ENCODE measurements around the gene ZNF524.

The ZNF524 gene

DNA sequence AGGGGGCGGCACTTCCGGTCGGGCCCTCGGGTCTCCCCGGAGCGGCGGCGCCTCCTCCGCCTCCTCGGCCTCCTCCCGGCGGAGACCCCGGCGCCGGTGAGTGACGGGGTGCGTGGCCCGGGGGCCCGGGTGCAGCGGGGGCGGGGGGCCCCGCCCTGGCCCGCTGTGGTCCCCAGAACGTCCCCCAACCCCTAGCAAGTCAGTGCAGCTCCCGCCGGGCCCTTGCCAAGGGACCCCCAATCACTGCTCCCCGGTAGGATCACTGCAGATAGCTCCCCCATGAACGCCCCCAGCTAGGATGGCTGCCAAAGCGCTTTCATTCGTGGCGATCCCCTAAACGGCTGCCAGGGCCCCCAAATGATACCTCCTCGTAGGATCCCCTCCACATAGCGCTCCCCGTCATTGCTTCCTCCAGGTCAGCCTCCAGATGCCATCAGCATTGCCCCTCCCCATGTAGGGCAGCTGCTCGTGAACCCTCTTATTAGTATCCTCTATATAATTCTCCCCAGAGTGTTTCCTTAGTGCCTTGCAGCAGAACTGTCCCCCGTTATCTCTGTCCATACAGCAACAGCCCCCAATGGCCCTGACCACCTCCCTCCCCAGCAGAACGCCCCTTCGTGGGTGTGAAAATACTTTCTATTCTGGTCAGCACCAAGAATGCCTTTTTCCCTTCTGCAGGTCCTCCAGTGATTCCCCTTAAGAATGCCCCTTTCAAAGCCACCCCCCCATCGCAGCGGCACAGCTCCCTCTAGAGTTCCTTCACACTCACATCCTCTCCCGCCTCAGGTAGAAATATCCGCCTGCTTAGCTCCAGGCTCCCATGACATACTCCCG lies 5.8 kb downstream of the ZNF524 start, which contains the start of gene ZNF865:
TSS of gene ZNF865 (plus strand) at position 11 of the 834 bp plus-strand sequence. CDS start 7,972 bp downstream, outside the sequence.
- Histone ChIP-seq H3K9ac (ENCODE audit: low read depth, low read length) (peak within 1 kb of the TSS; percentile 76), H3K4me1 (ENCODE audit: control insufficient read depth, insufficient read depth, low read length) (peaks cover 10% of the 10 kb centered on the region), H3K27me3 (ENCODE audit: control insufficient read depth, insufficient read depth, low read length) (no peaks in the 10 kb centered on the region), H3K4me3 (ENCODE audit: low read depth, low read length) (peak within 1 kb of the TSS; percentile 89), H3K9me3 (ENCODE audit: control insufficient read depth, insufficient read depth, low read length) (no peaks in the 10 kb centered on the region), H3K36me3 (ENCODE audit: control insufficient read depth, insufficient read depth, low read length) (peaks cover 8% of the 10 kb centered on the region)

DNA sequence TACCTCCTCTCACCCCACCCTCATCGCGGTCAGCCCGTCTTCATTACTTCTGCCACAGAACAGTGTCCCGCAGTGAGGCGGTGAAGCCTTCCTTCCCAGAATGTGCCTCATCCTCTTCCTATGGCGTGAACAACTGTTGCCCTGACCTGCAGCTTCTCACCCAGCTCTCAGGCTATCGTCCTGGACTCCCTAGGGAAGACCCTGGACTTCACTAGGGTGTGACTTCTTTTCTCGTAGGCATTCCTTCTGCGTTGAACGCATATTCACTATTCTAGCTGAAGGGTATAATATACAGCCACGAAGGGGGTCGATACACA lies 6.3 kb downstream of the ZNF524 start:
- peaks cover 8% of the 10 kb centered on the region for H3K36me3 ChIP-seq (ENCODE audit: control insufficient read depth, insufficient read depth, low read length)
- no peak overlapping the region for H3K9ac ChIP-seq (ENCODE audit: low read depth, low read length)
- H3K27me3 ChIP-seq (ENCODE audit: control insufficient read depth, insufficient read depth, low read length): no peaks in the 10 kb centered on the region
- peaks cover 6% of the 10 kb centered on the region for H3K4me1 ChIP-seq (ENCODE audit: control insufficient read depth, insufficient read depth, low read length)
- peak overlapping the region; percentile 89 for H3K4me3 ChIP-seq (ENCODE audit: low read depth, low read length)
- H3K9me3 ChIP-seq (ENCODE audit: control insufficient read depth, insufficient read depth, low read length): no peaks in the 10 kb centered on the region

DNA sequence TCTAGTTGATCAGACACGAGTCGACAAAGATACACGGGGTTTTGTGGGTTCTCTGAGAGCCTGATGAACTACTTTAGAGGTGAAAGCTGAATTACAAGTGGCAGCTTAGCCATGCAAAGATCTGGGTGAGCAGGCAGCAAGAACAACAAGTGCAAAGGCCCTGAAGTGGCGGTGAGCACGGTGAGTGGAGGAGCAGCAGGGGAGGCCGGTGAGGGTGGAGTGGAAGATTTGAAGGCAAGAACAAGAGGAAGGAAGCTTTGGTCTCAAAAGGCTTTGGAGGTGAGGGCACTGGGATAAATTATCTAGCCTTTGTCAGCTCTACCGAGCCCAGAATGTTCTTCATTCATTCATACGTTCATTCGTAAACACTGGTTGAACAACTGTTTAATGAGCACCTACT lies 6.7 kb downstream of the ZNF524 start:
- no peaks in the 10 kb centered on the region for H3K27me3 ChIP-seq (ENCODE audit: control insufficient read depth, insufficient read depth, low read length)
- peaks cover 6% of the 10 kb centered on the region for H3K4me1 ChIP-seq (ENCODE audit: control insufficient read depth, insufficient read depth, low read length)
- peak overlapping the region; percentile 12 for H3K9ac ChIP-seq (ENCODE audit: low read depth, low read length)
- H3K4me3 ChIP-seq (ENCODE audit: low read depth, low read length): peak overlapping the region; percentile 89
- peaks cover 8% of the 10 kb centered on the region for H3K36me3 ChIP-seq (ENCODE audit: control insufficient read depth, insufficient read depth, low read length)
- no peaks in the 10 kb centered on the region for H3K9me3 ChIP-seq (ENCODE audit: control insufficient read depth, insufficient read depth, low read length)

DNA sequence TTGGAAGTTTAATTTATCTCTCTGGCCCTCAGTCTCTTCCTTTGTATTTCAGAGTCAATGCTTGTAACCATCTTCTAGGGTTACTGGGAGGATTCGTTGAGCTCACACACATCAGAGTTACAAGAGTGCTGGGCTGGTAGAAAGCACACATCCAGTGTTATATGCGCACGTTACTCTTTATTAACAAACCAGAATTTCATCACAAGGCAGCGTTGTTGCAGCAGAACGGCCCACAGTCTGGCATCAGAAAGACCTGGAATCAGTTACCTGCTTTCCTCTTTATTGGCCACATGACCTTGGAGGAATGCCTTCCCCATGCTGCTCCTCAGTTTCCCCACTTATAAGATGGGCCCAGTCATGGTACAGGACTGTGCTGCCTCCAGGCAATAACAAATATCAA lies 9.2 kb downstream of the ZNF524 start:
- H3K9me3 ChIP-seq (ENCODE audit: control insufficient read depth, insufficient read depth, low read length): no peaks in the 10 kb centered on the region
- peaks cover 8% of the 10 kb centered on the region for H3K36me3 ChIP-seq (ENCODE audit: control insufficient read depth, insufficient read depth, low read length)

DNA sequence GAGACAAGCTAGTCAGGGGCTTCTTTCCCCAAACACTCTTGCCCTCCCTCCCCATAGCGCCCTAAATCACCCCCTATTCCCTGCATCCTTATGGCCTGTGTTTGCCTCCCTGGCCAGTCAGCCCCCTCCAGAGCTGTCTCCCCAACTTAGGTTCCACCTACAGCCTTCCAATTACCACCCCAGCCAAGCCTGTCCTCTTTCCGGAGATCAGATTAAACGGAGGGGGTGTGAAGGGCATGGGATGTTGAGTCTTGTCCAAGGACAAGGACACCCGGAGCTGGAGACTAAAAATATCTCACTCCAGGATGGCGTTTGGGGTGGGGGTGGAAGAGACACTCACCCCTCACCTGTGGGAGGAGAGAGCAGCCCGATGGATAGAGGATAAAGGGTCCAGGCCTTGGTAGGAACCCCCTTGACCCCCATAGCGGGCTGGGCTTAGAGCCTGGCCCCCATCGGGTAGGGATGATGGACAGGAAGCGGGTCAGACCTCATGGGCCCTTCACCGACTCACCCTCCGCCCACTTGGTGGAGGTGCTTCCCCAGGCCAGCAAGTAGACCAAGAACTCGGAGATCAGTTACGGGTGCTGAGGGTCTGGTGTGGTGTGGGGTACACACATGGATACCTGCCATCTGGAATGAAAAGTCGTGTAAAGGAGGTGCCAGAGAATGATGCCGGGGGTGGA lies 11.4 kb downstream of the ZNF524 start:
- no peak overlapping the region for H3K4me3 ChIP-seq (ENCODE audit: low read depth, low read length)
- no peak overlapping the region for H3K9ac ChIP-seq (ENCODE audit: low read depth, low read length)
- peaks cover 23% of the 10 kb centered on the region for H3K36me3 ChIP-seq (ENCODE audit: control insufficient read depth, insufficient read depth, low read length)
- no peaks in the 10 kb centered on the region for H3K9me3 ChIP-seq (ENCODE audit: control insufficient read depth, insufficient read depth, low read length)
- no peaks in the 10 kb centered on the region for H3K27me3 ChIP-seq (ENCODE audit: control insufficient read depth, insufficient read depth, low read length)
- no peaks in the 10 kb centered on the region for H3K4me1 ChIP-seq (ENCODE audit: control insufficient read depth, insufficient read depth, low read length)

More for the DNA sequence above, 9.2 kb downstream of the ZNF524 start:
- H3K27me3 ChIP-seq (ENCODE audit: control insufficient read depth, insufficient read depth, low read length): no peaks in the 10 kb centered on the region
- no peaks in the 10 kb centered on the region for H3K4me1 ChIP-seq (ENCODE audit: control insufficient read depth, insufficient read depth, low read length)
- H3K4me3 ChIP-seq (ENCODE audit: low read depth, low read length): no peak overlapping the region
- H3K9ac ChIP-seq (ENCODE audit: low read depth, low read length): no peak overlapping the region

DNA sequence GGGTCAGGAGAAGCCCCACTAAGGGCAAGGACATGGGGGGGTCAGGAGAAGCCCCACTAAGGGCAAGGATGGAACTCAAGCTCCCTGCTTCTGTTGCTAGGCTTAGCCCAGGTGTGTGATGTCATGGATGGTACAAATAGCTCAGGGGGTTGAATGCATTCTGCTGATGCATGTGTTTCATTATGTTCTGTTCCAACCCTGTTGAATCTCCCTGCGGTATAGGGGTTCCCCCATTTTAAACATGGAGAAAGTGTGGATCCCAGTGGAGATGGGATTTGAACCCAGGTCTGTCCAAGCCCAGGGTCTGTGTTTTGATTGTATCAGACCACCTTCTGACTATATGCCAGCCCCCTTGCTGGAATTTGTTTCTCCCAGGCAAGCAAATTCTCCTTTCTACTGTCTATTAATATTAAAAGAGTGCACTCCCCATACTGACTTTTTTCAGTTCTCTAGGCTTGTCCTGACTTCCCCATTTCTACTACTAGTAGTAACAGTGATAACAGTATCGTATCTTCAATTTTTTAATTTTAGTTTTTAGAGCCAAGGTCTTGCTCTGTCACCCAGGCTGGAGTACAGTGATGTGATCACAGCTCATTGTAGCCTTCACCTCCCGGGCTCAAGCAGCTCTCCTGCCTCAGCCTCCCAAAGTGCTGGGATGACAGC lies 12.0 kb downstream of the ZNF524 start:
- Histone ChIP-seq H3K4me1 (ENCODE audit: control insufficient read depth, insufficient read depth, low read length) (no peaks in the 10 kb centered on the region), H3K4me3 (ENCODE audit: low read depth, low read length) (no peak overlapping the region)

DNA sequence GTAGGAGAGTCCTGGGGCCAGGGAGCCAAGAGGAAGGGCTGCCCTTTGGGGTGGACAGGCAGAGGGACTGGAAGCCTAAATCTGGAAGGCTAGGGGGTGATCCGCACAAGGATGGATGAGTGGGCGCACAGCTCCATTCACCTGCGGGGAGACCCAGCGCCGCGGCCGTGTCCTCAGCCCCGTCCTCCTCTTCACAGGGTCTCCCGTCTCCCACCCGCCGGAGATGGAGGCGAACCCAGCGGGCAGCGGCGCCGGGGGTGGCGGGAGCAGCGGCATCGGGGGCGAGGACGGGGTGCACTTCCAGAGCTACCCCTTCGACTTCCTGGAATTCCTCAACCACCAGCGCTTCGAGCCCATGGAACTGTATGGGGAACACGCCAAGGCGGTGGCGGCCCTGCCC lies 13.3 kb downstream of the ZNF524 start:
- no peak overlapping the region for H3K9ac ChIP-seq (ENCODE audit: low read depth, low read length)
- H3K4me3 ChIP-seq (ENCODE audit: low read depth, low read length): no peak overlapping the region
- H3K36me3 ChIP-seq (ENCODE audit: control insufficient read depth, insufficient read depth, low read length): peaks cover 22% of the 10 kb centered on the region
- H3K27me3 ChIP-seq (ENCODE audit: control insufficient read depth, insufficient read depth, low read length): no peaks in the 10 kb centered on the region
- H3K9me3 ChIP-seq (ENCODE audit: control insufficient read depth, insufficient read depth, low read length): no peaks in the 10 kb centered on the region
- H3K4me1 ChIP-seq (ENCODE audit: control insufficient read depth, insufficient read depth, low read length): no peaks in the 10 kb centered on the region

More for the DNA sequence above, 12.0 kb downstream of the ZNF524 start:
- no peaks in the 10 kb centered on the region for H3K27me3 ChIP-seq (ENCODE audit: control insufficient read depth, insufficient read depth, low read length)
- peaks cover 25% of the 10 kb centered on the region for H3K36me3 ChIP-seq (ENCODE audit: control insufficient read depth, insufficient read depth, low read length)
- no peak overlapping the region for H3K9ac ChIP-seq (ENCODE audit: low read depth, low read length)
- H3K9me3 ChIP-seq (ENCODE audit: control insufficient read depth, insufficient read depth, low read length): no peaks in the 10 kb centered on the region

DNA sequence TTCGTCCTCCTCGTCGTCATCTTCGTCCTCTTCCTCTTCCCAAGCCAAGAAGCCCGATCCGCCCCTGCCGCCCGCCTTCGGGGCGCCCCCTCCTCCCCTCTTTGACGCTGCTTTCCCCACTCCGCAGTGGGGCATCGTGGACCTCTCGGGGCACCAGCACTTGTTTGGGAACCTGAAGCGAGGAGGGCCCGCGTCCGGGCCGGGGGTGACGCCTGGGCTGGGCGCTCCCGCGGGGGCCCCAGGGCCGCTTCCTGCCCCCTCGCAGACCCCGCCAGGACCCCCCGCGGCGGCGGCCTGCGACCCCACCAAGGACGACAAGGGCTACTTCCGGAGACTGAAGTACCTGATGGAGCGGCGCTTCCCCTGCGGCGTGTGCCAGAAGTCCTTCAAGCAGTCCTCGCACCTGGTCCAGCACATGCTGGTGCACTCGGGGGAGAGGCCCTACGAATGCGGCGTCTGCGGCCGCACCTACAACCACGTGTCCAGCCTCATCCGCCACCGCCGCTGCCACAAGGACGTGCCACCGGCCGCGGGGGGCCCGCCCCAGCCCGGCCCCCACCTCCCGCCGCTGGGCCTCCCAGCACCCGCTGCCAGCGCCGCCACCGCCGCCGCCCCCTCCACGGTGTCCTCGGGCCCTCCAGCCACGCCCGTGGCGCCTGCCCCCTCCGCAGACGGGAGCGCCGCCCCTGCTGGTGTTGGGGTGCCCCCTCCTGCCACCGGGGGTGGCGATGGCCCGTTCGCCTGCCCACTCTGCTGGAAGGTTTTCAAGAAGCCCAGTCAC lies 14.0 kb downstream of the ZNF524 start:
- Histone ChIP-seq H3K27me3 (ENCODE audit: control insufficient read depth, insufficient read depth, low read length) (no peaks in the 10 kb centered on the region), H3K9ac (ENCODE audit: low read depth, low read length) (no peak overlapping the region), H3K4me3 (ENCODE audit: low read depth, low read length) (no peak overlapping the region), H3K4me1 (ENCODE audit: control insufficient read depth, insufficient read depth, low read length) (no peaks in the 10 kb centered on the region), H3K36me3 (ENCODE audit: control insufficient read depth, insufficient read depth, low read length) (peaks cover 22% of the 10 kb centered on the region), H3K9me3 (ENCODE audit: control insufficient read depth, insufficient read depth, low read length) (no peaks in the 10 kb centered on the region)

DNA sequence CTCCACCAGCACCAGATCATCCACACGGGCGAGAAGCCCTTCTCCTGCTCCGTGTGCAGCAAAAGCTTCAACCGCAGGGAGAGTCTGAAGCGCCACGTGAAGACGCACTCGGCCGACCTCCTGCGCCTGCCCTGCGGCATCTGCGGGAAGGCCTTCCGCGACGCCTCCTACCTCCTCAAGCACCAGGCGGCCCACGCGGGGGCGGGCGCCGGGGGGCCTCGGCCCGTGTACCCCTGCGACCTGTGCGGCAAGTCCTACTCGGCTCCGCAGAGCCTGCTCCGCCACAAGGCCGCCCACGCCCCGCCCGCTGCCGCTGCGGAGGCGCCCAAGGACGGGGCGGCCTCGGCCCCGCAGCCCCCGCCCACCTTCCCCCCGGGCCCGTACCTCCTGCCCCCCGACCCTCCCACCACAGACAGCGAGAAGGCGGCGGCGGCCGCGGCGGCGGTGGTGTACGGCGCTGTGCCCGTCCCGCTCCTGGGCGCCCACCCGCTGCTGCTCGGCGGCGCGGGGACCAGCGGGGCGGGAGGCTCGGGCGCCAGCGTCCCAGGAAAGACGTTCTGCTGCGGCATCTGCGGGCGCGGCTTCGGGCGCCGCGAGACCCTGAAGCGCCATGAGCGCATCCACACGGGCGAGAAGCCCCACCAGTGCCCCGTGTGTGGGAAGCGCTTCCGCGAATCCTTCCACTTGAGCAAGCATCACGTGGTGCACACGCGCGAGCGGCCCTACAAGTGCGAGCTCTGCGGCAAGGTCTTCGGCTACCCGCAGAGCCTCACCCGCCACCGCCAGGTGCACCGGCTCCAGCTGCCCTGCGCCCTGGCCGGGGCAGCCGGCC lies 14.8 kb downstream of the ZNF524 start:
- Histone ChIP-seq H3K9ac (ENCODE audit: low read depth, low read length) (no peak overlapping the region), H3K9me3 (ENCODE audit: control insufficient read depth, insufficient read depth, low read length) (no peaks in the 10 kb centered on the region), H3K36me3 (ENCODE audit: control insufficient read depth, insufficient read depth, low read length) (peaks cover 17% of the 10 kb centered on the region), H3K27me3 (ENCODE audit: control insufficient read depth, insufficient read depth, low read length) (no peaks in the 10 kb centered on the region), H3K4me1 (ENCODE audit: control insufficient read depth, insufficient read depth, low read length) (no peaks in the 10 kb centered on the region), H3K4me3 (ENCODE audit: low read depth, low read length) (no peak overlapping the region)

DNA sequence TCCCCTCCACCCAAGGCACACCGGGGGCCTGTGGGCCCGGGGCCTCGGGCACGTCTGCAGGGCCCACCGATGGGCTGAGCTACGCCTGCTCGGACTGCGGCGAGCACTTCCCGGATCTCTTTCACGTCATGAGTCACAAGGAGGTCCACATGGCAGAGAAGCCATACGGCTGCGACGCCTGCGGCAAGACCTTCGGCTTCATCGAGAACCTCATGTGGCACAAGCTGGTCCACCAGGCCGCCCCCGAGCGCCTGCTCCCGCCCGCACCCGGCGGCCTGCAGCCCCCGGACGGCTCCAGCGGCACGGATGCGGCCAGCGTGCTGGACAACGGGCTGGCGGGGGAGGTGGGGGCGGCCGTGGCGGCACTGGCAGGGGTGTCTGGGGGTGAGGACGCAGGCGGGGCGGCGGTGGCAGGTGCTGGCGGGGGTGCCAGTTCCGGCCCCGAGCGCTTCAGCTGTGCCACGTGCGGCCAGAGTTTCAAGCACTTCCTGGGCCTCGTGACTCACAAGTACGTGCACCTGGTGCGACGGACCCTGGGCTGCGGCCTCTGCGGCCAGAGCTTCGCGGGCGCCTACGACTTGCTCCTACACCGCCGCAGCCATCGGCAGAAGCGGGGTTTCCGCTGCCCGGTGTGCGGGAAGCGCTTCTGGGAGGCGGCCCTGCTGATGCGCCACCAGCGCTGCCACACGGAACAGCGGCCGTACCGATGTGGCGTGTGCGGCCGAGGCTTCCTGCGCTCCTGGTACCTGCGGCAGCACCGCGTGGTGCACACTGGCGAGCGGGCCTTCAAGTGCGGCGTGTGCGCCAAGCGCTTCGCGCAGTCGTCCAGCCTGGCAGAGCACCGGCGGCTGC lies 15.7 kb downstream of the ZNF524 start:
- Histone ChIP-seq H3K9ac (ENCODE audit: low read depth, low read length) (no peak overlapping the region), H3K4me1 (ENCODE audit: control insufficient read depth, insufficient read depth, low read length) (no peaks in the 10 kb centered on the region), H3K4me3 (ENCODE audit: low read depth, low read length) (no peak overlapping the region), H3K27me3 (ENCODE audit: control insufficient read depth, insufficient read depth, low read length) (no peaks in the 10 kb centered on the region), H3K36me3 (ENCODE audit: control insufficient read depth, insufficient read depth, low read length) (peaks cover 17% of the 10 kb centered on the region), H3K9me3 (ENCODE audit: control insufficient read depth, insufficient read depth, low read length) (no peaks in the 10 kb centered on the region)
